Activated CD4-positive, alpha-beta T cell treated with anti-CD3 and anti-CD28 coated beads, Interleukin-2, amount 50 U/mL, for 4 hours (primary cell): ENCODE measurements around the gene SLC28A3.
"Not testable (repeated sequence)": the region's sequence is repeated elsewhere in the genome, so short reads cannot be mapped to it uniquely, and the experiment has no call there.

ENCODE experiments used
- DNase-seq, 2 experiments: peaks; one replicate each; pipeline ENCODE4 v3.0.0-alpha.2; 2020

The SLC28A3 gene

GRCh38 chr9:84340535-84340934 is at the start of gene SLC28A3:
TSS of gene SLC28A3 (minus strand) at chr9:84340758. CDS start at chr9:84340633, 125 bp downstream.
- no peak for DNase-seq

GRCh38 chr9:84390254-84390653 is 49.7 kb upstream of the SLC28A3 start:
- DNase-seq, result not testable (repeated sequence)

- DNase-seq, result no peak
Measured at GRCh38 chr9:84387821-84388220, 47.3 kb upstream of the SLC28A3 start.

GRCh38 chr9:84386753-84387152 is 46.2 kb upstream of the SLC28A3 start:
- DNase-seq, result no peak

- no peak for DNase-seq
Measured at GRCh38 chr9:84385386-84386040, 45.0 kb upstream of the SLC28A3 start.

GRCh38 chr9:84384617-84385016 is 44.1 kb upstream of the SLC28A3 start:
- no peak for DNase-seq

- no peak for DNase-seq
Measured at GRCh38 chr9:84383178-84383577, 42.6 kb upstream of the SLC28A3 start.

GRCh38 chr9:84382720-84383119 is 42.2 kb upstream of the SLC28A3 start:
- DNase-seq, result no peak

GRCh38 chr9:84381508-84381907 is 41.0 kb upstream of the SLC28A3 start:
- DNase-seq, result no peak

GRCh38 chr9:84379740-84380139 is 39.2 kb upstream of the SLC28A3 start:
- no peak for DNase-seq

GRCh38 chr9:84375954-84376353 is 35.4 kb upstream of the SLC28A3 start:
- DNase-seq, result no peak

GRCh38 chr9:84374516-84374915 is 34.0 kb upstream of the SLC28A3 start:
- no peak for DNase-seq

GRCh38 chr9:84374013-84374412 is 33.5 kb upstream of the SLC28A3 start:
- no peak for DNase-seq

- DNase-seq, result no peak
Measured at GRCh38 chr9:84371737-84372136, 31.2 kb upstream of the SLC28A3 start.

GRCh38 chr9:84368601-84369000 is 28.0 kb upstream of the SLC28A3 start:
- DNase-seq, result no peak

- not testable (repeated sequence) for DNase-seq
Measured at GRCh38 chr9:84367726-84368125, 27.2 kb upstream of the SLC28A3 start.

GRCh38 chr9:84366683-84367082 is 26.1 kb upstream of the SLC28A3 start:
- no peak for DNase-seq

GRCh38 chr9:84364894-84365490 is 24.4 kb upstream of the SLC28A3 start:
- not testable (repeated sequence) for DNase-seq

- DNase-seq, result no peak
Measured at GRCh38 chr9:84361645-84362044, 21.1 kb upstream of the SLC28A3 start.

- no peak for DNase-seq
Measured at GRCh38 chr9:84357275-84357674, 16.7 kb upstream of the SLC28A3 start.

- DNase-seq, result no peak
Measured at GRCh38 chr9:84354035-84354434, 13.5 kb upstream of the SLC28A3 start.

- no peak for DNase-seq
Measured at GRCh38 chr9:84349671-84350070, 9.1 kb upstream of the SLC28A3 start.

- no peak for DNase-seq
Measured at GRCh38 chr9:84343111-84343521, 2.6 kb upstream of the SLC28A3 start.

GRCh38 chr9:84339962-84340361 is 596 bp downstream of the SLC28A3 start:
- DNase-seq, result no peak

GRCh38 chr9:84339503-84339902 is 1.1 kb downstream of the SLC28A3 start:
- no peak for DNase-seq
